HG03520 (cell line): Measurements from ENCODE around the gene MIA3.

ENCODE experiments used
- ATAC-seq: cut with Tn5 transposase; IDR thresholded peaks from one replicate; pipeline ENCODE4 v1.9.1; 2021; ENCODE audit warnings: mild to moderate bottlenecking, moderate library complexity; ENCODE audit not compliant: unreplicated experiment

Gene MIA3

GRCh38 chr1:222716393-222716792 is 98.5 kb downstream of the MIA3 start:
- ATAC-seq, result no peak
